Esophagus squamous epithelium (tissue), 4 donors: Measurements from ENCODE around the gene APLN.

Source experiments
- CTCF ChIP-seq, 6 experiments: fragments of 450-650 bp in 4 of 6; fragments of 200-600 bp in 2 of 6; sonication (generic) in 2 of 6; IDR thresholded peaks; one replicate each; pipeline ENCODE4 v1.5.1; 2016 to 2019; ENCODE audit warnings: antibody characterized with exemption in 6 of 6, mild to moderate bottlenecking in 4 of 6, moderate library complexity in 4 of 6
- POLR2A ChIP-seq, 4 donors: fragments of 450-650 bp; IDR thresholded peaks; one replicate each; pipeline ENCODE4 v1.6.1; 2017; ENCODE audit warnings: antibody characterized with exemption in 4 of 4, mild to moderate bottlenecking in 4 of 4, moderate library complexity in 3 of 4

GRCh38 chrX:129646566-129647417 is 8.0 kb downstream of the APLN start:
- TF ChIP-seq POLR2A (IDR thresholded peaks at IDR 0.05) (no peak), CTCF (IDR thresholded peaks at IDR 0.05) (no peak)
